Fibroblast of skin of abdomen (primary cell): ENCODE data around the gene UBA3.
A peak's percentile ranks its signal among the peaks of the same experiment; 100 is the strongest.

Experiments used
- DNase-seq: peaks from one replicate; pipeline ENCODE4 v3.0.0-alpha.2; 2013

UBA3 gene

DNA sequence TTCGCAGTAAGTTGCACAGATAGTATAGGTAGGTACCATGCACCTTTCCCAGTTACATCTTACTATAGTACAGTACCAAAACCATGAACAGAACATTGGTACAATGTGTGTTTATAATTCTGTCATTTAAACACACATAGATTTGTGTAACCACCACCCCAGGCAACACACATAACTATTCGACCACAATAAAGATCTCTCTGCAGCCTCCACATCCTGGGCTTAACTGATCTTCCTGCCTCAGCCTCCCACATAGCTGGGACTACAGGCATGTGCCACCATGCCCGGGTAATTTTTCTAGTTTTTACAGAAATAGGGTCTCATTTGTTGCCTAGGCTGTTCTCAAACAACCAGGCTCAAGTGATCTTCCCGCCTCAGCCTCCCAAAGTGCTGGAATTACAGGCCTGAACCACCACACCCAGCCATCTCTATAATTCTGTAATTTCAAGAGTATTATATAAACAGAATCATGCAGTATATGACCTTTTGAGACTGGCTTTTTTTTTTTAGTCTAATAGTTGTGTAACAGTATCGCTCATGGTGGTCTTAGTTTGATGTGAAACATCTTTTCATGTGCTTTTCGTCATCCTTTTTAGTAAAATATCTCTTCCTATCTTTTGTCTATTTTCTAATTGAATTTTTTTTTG lies 14.7 kb downstream of the UBA3 start:
- DNase-seq = no peak

- no peak for DNase-seq
Measured at GRCh38 chr3:69063636-69064035, 16.5 kb downstream of the UBA3 start.

GRCh38 chr3:69059688-69060087 lies 20.5 kb downstream of the UBA3 start:
- DNase-seq = no peak

DNA sequence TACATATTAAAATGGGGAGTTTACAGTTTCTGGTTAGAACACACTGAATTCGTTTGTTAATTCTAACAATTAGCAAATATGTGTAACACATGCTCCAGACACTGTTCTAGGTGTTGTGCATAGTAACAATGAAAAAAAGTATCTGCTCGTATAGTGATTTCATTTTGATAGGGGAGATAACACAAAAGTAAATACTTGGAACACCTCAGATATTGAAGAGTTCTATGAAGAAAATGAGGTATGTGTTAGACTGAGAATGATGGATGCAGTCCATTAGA lies 21.3 kb downstream of the UBA3 start:
- no peak for DNase-seq

DNA sequence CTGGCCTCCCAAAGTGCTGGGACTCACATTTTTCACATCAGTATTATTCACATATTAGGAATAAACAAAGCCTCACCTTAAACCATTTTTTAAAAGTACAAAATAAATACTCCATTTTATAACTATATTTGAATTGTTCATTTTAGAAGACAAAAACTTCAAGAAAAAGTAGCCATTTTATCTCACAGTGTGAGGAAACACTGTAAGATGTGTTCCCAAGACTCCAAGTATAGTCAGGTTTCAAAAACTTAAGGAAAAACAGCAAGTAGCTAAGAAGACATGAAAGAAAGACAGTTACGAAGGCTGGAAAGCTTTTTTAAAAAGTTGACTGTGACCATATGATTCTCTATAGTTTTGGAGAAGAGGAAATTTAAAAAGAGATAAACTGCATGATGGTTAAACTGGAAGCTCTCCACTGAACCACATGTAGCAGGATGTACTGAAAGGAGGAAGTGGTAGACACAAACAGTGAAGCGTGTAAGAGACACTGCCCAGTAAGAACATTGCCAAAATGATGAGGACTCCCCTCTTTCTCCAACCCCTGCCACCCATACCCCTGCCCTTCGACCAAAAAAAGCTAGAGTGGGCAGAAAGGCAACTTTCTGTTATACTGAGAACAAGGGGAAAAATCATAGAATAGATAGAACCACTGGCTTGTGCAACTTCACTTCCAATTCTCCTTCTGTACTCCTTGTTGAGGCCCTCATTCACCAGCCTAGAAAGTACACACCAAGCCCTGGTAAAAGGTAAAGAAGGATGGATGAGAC lies 21.8 kb downstream of the UBA3 start:
- no peak for DNase-seq

GRCh38 chr3:69052472-69052898 lies 27.7 kb downstream of the UBA3 start:
- DNase-seq = no peak

- DNase-seq = peak; percentile 99
Measured at GRCh38 chr3:69051756-69052471, 28.3 kb downstream of the UBA3 start, which contains the start of gene TMF1. TMF1 (minus strand) TSS chr3:69052333; CDS start chr3:69052086, 247 bp downstream.

GRCh38 chr3:69048990-69049389 lies 31.2 kb downstream of the UBA3 start:
- DNase-seq = no peak

DNA sequence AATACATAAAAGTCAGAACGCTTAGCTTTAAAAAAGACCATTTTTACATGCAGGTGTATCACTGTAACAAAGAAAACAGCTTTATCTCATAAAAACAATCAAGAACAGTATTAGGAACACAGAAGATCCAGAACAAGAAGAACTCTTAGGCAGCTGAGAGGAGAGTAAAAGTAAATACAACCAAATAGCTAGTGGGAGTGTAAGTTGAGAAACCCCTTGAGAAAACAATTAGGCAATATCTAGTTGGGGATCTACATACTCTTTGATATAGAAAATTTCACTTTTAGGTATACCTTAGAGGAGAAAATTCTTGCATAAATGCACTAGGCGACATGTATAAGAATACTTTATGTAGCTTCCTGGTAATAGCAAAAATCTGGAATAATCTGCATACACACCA lies 35.6 kb downstream of the UBA3 start:
- no peak for DNase-seq

GRCh38 chr3:69033470-69033869 lies 46.7 kb downstream of the UBA3 start:
- peak; percentile 80 for DNase-seq

GRCh38 chr3:69032737-69033136 lies 47.4 kb downstream of the UBA3 start:
- no peak for DNase-seq

DNA sequence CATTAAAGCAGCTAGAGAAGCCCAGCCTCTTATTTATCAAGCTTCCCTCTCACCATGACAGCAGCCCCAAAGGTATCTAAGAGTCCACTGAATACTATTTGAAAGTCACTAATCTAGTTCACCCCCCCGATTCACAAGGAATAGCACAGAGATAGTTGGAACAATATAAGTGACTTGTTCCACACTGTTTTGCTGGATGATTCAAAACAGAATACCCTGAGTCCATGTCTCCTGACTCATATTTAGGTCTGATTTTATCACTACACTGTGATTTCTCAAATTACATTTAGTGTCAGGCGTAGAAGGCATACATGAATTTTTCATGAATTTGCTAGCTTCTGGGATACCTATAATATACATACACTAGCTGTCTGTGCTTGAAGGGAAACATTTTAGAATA lies 48.0 kb downstream of the UBA3 start:
- DNase-seq = peak; percentile 60

DNA sequence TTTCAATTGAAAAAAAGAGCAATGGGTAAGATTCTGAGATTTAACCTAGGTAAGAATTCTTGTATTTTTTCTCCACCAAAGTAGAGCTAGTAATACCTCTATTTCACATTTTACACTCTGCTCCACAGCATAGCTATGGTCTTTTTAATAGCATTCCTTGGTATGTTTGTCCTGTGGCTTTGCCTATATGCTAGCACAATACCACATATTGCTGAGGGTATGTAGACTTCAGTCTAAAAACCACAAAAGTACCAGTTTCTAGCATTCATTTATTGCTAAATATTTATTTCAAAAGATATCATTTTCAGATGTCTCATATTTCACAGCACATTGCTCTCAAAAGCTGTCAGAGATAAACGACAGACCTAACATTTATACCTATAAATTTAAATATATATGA lies 48.5 kb downstream of the UBA3 start:
- DNase-seq = peak; percentile 49

GRCh38 chr3:69020857-69021256 lies 59.3 kb downstream of the UBA3 start:
- DNase-seq = no peak

DNA sequence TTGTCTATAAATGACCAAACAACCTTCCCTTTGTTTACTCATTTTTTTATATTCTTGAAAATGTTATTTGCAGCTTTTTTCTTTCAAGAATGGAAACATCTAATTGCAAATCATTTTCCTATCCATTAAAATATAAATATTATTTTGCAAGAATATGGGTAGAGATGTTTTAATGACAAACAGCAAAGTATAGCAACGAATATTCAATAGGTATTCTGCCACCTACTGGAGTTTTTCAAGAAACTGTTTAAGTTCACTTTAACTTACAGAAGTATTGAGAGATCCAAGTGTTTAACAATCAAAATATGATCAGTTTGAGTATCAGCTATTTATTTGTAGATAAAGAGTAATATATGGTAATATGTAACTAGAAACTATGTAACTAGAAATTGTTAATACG lies 59.7 kb downstream of the UBA3 start:
- no peak for DNase-seq

DNA sequence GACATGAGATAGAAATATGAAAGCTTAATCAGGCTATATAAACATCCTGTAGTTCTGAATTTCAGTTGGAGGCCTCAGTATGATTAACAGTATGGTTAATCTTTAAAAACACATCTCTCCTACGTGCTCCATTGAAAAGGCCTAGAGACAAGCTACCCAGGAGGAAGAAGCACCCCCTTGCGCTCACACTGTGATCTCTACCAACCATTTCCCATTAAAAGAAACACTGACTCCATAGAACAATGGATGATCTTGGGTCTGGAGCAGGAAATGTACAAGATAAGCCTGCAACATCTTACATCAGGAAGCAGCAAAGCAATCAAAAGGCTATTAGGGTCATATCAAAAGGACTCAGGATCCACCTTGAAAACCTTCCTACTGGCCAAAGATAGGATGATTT lies 63.3 kb downstream of the UBA3 start:
- DNase-seq = no peak

DNA sequence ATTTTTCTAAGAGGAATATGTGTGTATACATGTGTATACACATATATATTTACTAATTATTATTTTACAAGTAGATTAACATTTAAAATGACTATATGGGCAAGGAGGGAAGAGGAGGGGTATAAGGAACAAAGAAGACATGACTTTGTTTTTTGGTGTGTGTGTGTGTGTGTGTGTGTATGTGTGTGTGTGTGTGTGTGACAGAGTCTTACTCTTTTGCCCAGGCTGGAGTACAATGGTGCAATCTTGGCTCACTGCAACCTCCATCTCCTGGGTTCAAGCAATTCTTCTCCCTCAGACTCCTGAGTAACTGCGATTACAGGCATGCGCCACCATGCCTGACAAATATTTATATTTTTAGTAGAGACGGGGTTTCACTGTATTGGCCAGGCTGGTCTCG lies 64.1 kb downstream of the UBA3 start:
- no peak for DNase-seq

- no peak for DNase-seq
Measured at GRCh38 chr3:69014022-69014580, 66.1 kb downstream of the UBA3 start.

- DNase-seq = peak; percentile 87
Measured at GRCh38 chr3:69013253-69014021, 66.7 kb downstream of the UBA3 start, which contains the start of gene EOGT. EOGT (minus strand) TSS chr3:69013684; CDS start chr3:69009846, 3,838 bp downstream.

- no peak for DNase-seq
Measured at GRCh38 chr3:69012800-69013252, 67.3 kb downstream of the UBA3 start.

DNA sequence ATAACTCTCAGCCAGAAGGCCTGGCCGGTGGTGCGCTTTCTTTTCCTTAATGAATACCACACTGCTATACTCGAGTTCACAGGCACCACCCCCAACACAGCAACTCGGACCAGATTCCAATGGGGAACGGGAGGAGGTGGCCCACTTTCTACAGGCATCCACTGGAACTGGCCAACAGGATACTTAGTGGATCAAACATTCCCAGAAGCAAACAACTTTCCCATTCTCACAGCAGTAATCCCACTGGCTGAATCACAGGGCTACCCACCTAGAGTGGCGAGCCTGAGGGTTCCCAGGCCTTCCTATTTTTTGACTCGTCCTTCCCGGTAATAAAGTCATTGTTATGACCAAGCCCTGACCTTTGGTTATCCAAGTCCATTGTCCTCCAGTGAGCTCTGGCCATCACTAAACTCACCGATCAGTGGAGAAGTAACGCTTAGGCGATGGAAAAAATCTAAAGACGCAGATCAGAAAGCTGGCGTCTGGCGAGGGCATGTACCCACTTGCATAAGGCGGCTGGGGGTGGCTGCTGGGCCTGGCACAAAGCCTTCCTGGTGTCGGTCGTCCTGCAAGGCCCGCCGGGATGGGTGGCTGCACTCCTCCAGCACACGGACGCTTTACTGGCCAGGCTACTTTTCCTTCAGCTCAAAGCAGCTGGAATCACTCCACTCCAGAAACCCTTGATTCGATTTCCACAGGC lies 67.9 kb downstream of the UBA3 start:
- peak; percentile 73 for DNase-seq
